ENCODE results near the gene PRELID2.

GRCh38 chr5:145804701-145805100, 30.4 kb downstream of the PRELID2 start:
- TF ChIP-seq, protein P1, sequence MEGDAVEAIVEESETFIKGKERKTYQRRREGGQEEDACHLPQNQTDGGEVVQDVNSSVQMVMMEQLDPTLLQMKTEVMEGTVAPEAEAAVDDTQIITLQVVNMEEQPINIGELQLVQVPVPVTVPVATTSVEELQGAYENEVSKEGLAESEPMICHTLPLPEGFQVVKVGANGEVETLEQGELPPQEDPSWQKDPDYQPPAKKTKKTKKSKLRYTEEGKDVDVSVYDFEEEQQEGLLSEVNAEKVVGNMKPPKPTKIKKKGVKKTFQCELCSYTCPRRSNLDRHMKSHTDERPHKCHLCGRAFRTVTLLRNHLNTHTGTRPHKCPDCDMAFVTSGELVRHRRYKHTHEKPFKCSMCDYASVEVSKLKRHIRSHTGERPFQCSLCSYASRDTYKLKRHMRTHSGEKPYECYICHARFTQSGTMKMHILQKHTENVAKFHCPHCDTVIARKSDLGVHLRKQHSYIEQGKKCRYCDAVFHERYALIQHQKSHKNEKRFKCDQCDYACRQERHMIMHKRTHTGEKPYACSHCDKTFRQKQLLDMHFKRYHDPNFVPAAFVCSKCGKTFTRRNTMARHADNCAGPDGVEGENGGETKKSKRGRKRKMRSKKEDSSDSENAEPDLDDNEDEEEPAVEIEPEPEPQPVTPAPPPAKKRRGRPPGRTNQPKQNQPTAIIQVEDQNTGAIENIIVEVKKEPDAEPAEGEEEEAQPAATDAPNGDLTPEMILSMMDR (optimal IDR thresholded peaks at IDR 0.05 in 1 of 3, IDR thresholded peaks at IDR 0.05 in 1 of 3, conservative IDR thresholded peaks at IDR 0.05 in 1 of 3; ENCODE audit: extremely low read depth in 1 of 3, insufficient read depth in 2 of 3, low read length in 3 of 3): no peak
- TF ChIP-seq EZH2 (IDR thresholded peaks at IDR 0.05; ENCODE audit: low read length): no peak
